HG03175 (cell line): ENCODE results near the gene MRRF.
"Not testable (repeated sequence)": the region's sequence is repeated elsewhere in the genome, so short reads cannot be mapped to it uniquely, and the experiment has no call there.

Source experiments
- ATAC-seq: cut with Tn5 transposase; IDR thresholded peaks from one replicate; pipeline ENCODE4 v1.9.1; 2021; ENCODE audit warnings: mild to moderate bottlenecking, moderate library complexity; ENCODE audit not compliant: unreplicated experiment

The MRRF gene

GRCh38 chr9:122274055-122274454, 9.4 kb downstream of the MRRF start:
- no peak for ATAC-seq

GRCh38 chr9:122276096-122276495, 11.4 kb downstream of the MRRF start:
- no peak for ATAC-seq

- ATAC-seq = no peak
Measured at GRCh38 chr9:122277285-122277897, 12.7 kb downstream of the MRRF start.

- ATAC-seq = no peak
Measured at GRCh38 chr9:122281368-122281767, 16.7 kb downstream of the MRRF start.

GRCh38 chr9:122286764-122287163, 22.1 kb downstream of the MRRF start:
- no peak for ATAC-seq

GRCh38 chr9:122287214-122287720, 22.6 kb downstream of the MRRF start:
- no peak for ATAC-seq

GRCh38 chr9:122291458-122291857, 26.8 kb downstream of the MRRF start:
- ATAC-seq = no peak

- no peak for ATAC-seq
Measured at GRCh38 chr9:122294531-122294930, 29.8 kb downstream of the MRRF start.

GRCh38 chr9:122297512-122297911, 32.8 kb downstream of the MRRF start:
- no peak for ATAC-seq

- no peak for ATAC-seq
Measured at GRCh38 chr9:122302237-122303093, 37.8 kb downstream of the MRRF start.

- no peak for ATAC-seq
Measured at GRCh38 chr9:122307061-122307460, 42.4 kb downstream of the MRRF start.

- ATAC-seq = no peak
Measured at GRCh38 chr9:122307925-122308324, 43.2 kb downstream of the MRRF start.

- ATAC-seq = no peak
Measured at GRCh38 chr9:122309861-122310260, 45.2 kb downstream of the MRRF start.

GRCh38 chr9:122314165-122314564, 49.5 kb downstream of the MRRF start:
- no peak for ATAC-seq

- no peak for ATAC-seq
Measured at GRCh38 chr9:122315534-122315933, 50.9 kb downstream of the MRRF start.

GRCh38 chr9:122318284-122318683, 53.6 kb downstream of the MRRF start:
- no peak for ATAC-seq

GRCh38 chr9:122320413-122320881, 55.8 kb downstream of the MRRF start:
- ATAC-seq = no peak

- ATAC-seq = no peak
Measured at GRCh38 chr9:122322553-122322952, 57.9 kb downstream of the MRRF start.

- not testable (repeated sequence) for ATAC-seq
Measured at GRCh38 chr9:122324665-122325064, 60.0 kb downstream of the MRRF start.

GRCh38 chr9:122325124-122325523, 60.4 kb downstream of the MRRF start:
- ATAC-seq = no peak

- ATAC-seq = no peak
Measured at GRCh38 chr9:122327175-122327574, 62.5 kb downstream of the MRRF start.

GRCh38 chr9:122329597-122329996, 64.9 kb downstream of the MRRF start:
- ATAC-seq = no peak
